K562 (cell line): ENCODE results near the gene PCBP3.

Experiments used
- BCLAF1 ChIP-seq, 2 experiments: fragments of 450-650 bp in 1 of 2; IDR thresholded peaks; 2 replicates each; pipeline ENCODE4 v1.6.1; 2011 to 2017; ENCODE audit warnings: low read depth in 2 of 2, antibody characterized with exemption in 1 of 2, borderline replicate concordance in 1 of 2, low read length in 1 of 2, mild to moderate bottlenecking in 1 of 2, mixed read lengths in 1 of 2; ENCODE audit not compliant: control insufficient read depth in 1 of 2
- CTCF ChIP-seq, 3 experiments: IDR thresholded peaks in 2 of 3; conservative IDR thresholded peaks in 1 of 3; 2 replicates each; pipeline ENCODE4 v1.5.1; 2011 to 2012; ENCODE audit warnings: low read length in 3 of 3, mild to moderate bottlenecking in 3 of 3, control low read depth in 2 of 3, improper control_type of control experiment in 1 of 3, inconsistent platforms in 1 of 3, low read depth in 1 of 3, mixed read lengths in 1 of 3, moderate library complexity in 1 of 3; ENCODE audit not compliant: insufficient read depth in 2 of 3
- MAX ChIP-seq: sonication (generic); formaldehyde crosslinking; IDR thresholded peaks from 2 replicates; pipeline ENCODE4 v1.9.0; 2022; ENCODE audit warnings: mild to moderate bottlenecking, missing genetic modification reagents
- PML ChIP-seq: IDR thresholded peaks from 2 replicates; pipeline ENCODE4 v1.6.1; 2012; ENCODE audit warnings: low read length, inconsistent platforms
- POLR2A ChIP-seq: fragments of 450-650 bp; conservative IDR thresholded peaks from 2 replicates; pipeline ENCODE4 v1.6.1; 2016
- POLR2AphosphoS2 ChIP-seq: IDR thresholded peaks from 2 replicates; pipeline ENCODE4 v1.6.1; 2012; ENCODE audit warnings: low read length, improper control_type of control experiment

- TF ChIP-seq POLR2A (no peak), BCLAF1 (IDR thresholded peaks at IDR 0.05; ENCODE audit: borderline replicate concordance in 1 of 2, control insufficient read depth in 1 of 2, low read depth in 2 of 2, low read length in 1 of 2) (no peak), MAX (CRISPR knock-in tag) (no peak), POLR2AphosphoS2 (no peak), CTCF (IDR thresholded peaks at IDR 0.05 in 2 of 3, conservative IDR thresholded peaks at IDR 0.05 in 1 of 3; ENCODE audit: insufficient read depth in 2 of 3, low read depth in 1 of 3, low read length in 3 of 3) (no peak), PML (no peak)
Measured at GRCh38 chr21:45828580-45829570, 185.3 kb downstream of the PCBP3 start.
